Uterus (tissue), 4 donors: ENCODE measurements around the gene NCOA5. TPM values are rescaled to one million over a fixed set of nuclear protein-coding genes. Genes with fewer than 3 reads are reported as not detected.

ENCODE experiments used
- DNase-seq, 2 donors: peaks; one replicate each; pipeline ENCODE4 v3.0.0-alpha.2; 2019 to 2020
- H3K27ac ChIP-seq, 2 donors: fragments of 200-600 bp; sonication (generic); 1 replicate in 1 of 2; 2 replicates in 1 of 2; pipeline ENCODE4 v1.5.1; 2016 to 2018
- H3K27me3 ChIP-seq, 2 donors: fragments of 200-600 bp; sonication (generic); one replicate each; pipeline ENCODE4 v1.5.1; 2018 to 2019; ENCODE audit warnings: control low read depth in 1 of 2
- H3K36me3 ChIP-seq, 2 donors: fragments of 200-600 bp; sonication (generic); one replicate each; pipeline ENCODE4 v1.5.1; 2019; ENCODE audit warnings: control low read depth in 1 of 2
- H3K4me1 ChIP-seq, 2 donors: fragments of 200-600 bp; sonication (generic); one replicate each; pipeline ENCODE4 v1.5.1; 2018 to 2019; ENCODE audit warnings: control low read depth in 1 of 2
- H3K4me3 ChIP-seq, 2 donors: fragments of 200-600 bp; sonication (generic); 1 replicate in 1 of 2; 2 replicates in 1 of 2; pipeline ENCODE4 v1.5.1; 2018 to 2019; ENCODE audit warnings: mild to moderate bottlenecking in 1 of 2
- H3K9me3 ChIP-seq, 2 donors: fragments of 200-600 bp; sonication (generic); one replicate each; pipeline ENCODE4 v1.5.1; 2019; ENCODE audit warnings: control low read depth in 1 of 2
- POLR2A ChIP-seq, 2 donors: fragments of 450-650 bp; IDR thresholded peaks; one replicate each; pipeline ENCODE4 v1.6.1; 2016; ENCODE audit warnings: antibody characterized with exemption in 2 of 2, mild to moderate bottlenecking in 1 of 2, moderate library complexity in 1 of 2
- intact Hi-C: fragments of 100-400 bp; cut with DNase I; formaldehyde crosslinking; loops from one replicate; pipeline ENCODE4 v1.15.1; 2023; ENCODE audit warnings: low total_unique reads
- total RNA-seq, 4 donors: library from RNA; depleted of rRNA in 3 of 4; stranded (reverse); fragments of >200 nt in 3 of 4; gene quantifications; one replicate each; pipeline versions ENCODE4 v1.1.0 to v1.2.4, GENCODE V29; 2014 to 2023
- TF ChIP-seq, protein P1 (sequence below), 4 experiments: fragments of 200-600 bp in 2 of 4; fragments of 450-650 bp in 2 of 4; sonication (generic) in 2 of 4; IDR thresholded peaks; one replicate each; pipeline ENCODE4 v1.5.1; 2016 to 2019; ENCODE audit warnings: antibody characterized with exemption in 4 of 4, mild to moderate bottlenecking in 2 of 4, moderate library complexity in 1 of 4
- donor health status: DM: yes; HTN: yes; CAD: no.

Gene NCOA5
- total RNA-seq, 4 donors from 2014 or later, result 8.2 to 37.8 (median 29.5) TPM

DNA sequence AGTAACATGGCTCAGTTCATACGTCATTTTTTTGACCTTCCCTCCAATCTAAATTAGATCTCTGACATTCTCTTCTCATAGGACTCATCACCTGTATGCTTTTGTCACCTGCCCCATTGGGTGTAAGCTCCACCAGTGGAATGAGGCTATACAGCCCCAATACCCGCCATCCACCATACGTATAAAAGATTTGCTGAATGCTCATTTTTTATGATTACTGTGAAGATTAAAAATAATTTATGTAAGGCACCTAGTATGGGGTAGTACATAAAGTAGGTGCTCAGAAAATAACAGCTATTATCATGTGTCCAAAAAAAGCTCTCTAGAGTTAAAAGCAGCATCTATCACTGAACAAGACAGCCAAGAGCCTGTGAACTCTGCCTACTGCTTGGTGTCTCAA, 24.1 kb downstream of the NCOA5 start:
- Histone ChIP-seq H3K27ac (no peak overlapping the region), H3K9me3 (no peaks in the 10 kb centered on the region), H3K4me1 (no peaks in the 10 kb centered on the region), H3K36me3 (no peaks in the 10 kb centered on the region), H3K27me3 (no peaks in the 10 kb centered on the region), H3K4me3 (no peak overlapping the region)
- no peak for DNase-seq
- TF ChIP-seq, protein P1, sequence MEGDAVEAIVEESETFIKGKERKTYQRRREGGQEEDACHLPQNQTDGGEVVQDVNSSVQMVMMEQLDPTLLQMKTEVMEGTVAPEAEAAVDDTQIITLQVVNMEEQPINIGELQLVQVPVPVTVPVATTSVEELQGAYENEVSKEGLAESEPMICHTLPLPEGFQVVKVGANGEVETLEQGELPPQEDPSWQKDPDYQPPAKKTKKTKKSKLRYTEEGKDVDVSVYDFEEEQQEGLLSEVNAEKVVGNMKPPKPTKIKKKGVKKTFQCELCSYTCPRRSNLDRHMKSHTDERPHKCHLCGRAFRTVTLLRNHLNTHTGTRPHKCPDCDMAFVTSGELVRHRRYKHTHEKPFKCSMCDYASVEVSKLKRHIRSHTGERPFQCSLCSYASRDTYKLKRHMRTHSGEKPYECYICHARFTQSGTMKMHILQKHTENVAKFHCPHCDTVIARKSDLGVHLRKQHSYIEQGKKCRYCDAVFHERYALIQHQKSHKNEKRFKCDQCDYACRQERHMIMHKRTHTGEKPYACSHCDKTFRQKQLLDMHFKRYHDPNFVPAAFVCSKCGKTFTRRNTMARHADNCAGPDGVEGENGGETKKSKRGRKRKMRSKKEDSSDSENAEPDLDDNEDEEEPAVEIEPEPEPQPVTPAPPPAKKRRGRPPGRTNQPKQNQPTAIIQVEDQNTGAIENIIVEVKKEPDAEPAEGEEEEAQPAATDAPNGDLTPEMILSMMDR (IDR thresholded peaks at IDR 0.05), result no peak
- no peak for TF ChIP-seq POLR2A (IDR thresholded peaks at IDR 0.05)
- intact Hi-C loops, result no loop called here

DNA sequence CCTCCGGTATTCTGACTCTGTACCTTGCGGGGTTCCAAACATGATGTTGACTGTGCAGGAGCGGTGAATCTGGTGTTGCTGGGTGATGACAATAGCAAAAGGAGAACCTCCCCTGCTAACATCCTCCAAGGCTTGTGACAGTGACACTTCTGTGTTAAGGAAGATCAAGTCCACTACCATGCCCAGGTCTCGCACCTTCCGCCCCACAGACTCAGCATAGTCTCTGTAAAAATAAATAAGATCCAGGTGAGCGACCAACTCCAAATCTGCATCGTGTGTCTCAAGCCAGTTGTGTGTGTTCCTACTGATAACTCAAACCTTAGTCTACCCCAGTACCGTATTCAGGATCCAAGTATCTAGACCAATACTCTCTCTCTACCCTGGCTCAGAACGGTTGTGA, 24.8 kb downstream of the NCOA5 start:
- Histone ChIP-seq H3K4me3 (no peak overlapping the region), H3K27ac (no peak overlapping the region), H3K9me3 (no peaks in the 10 kb centered on the region), H3K4me1 (no peaks in the 10 kb centered on the region), H3K36me3 (no peaks in the 10 kb centered on the region), H3K27me3 (no peaks in the 10 kb centered on the region)
- intact Hi-C loops, result no loop called here
- no peak for DNase-seq
- no peak for TF ChIP-seq POLR2A (IDR thresholded peaks at IDR 0.05)
- TF ChIP-seq, protein P1 (IDR thresholded peaks at IDR 0.05), result no peak

- Histone ChIP-seq H3K9me3 (no peaks in the 10 kb centered on the region), H3K4me1 (peaks cover 0 to 2% of the 10 kb centered on the region in 2 donors), H3K36me3 (no peaks in the 10 kb centered on the region), H3K27me3 (no peaks in the 10 kb centered on the region), H3K4me3 (no peak overlapping the region), H3K27ac (no peak overlapping the region)
- TF ChIP-seq POLR2A (IDR thresholded peaks at IDR 0.05), result no peak
- TF ChIP-seq, protein P1 (IDR thresholded peaks at IDR 0.05), result no peak
- intact Hi-C loops, result no loop called here
- DNase-seq, result no peak
These were observed 26.1 kb downstream of the NCOA5 start for GRCh38 chr20:46063652-46064054.

GRCh38 chr20:46063151-46063550, 26.6 kb downstream of the NCOA5 start:
- Histone ChIP-seq H3K4me3 (no peak overlapping the region), H3K36me3 (no peaks in the 10 kb centered on the region), H3K27ac (no peak overlapping the region), H3K4me1 (peaks cover 0 to 4% of the 10 kb centered on the region in 2 donors), H3K9me3 (no peaks in the 10 kb centered on the region), H3K27me3 (no peaks in the 10 kb centered on the region)
- DNase-seq, result no peak
- TF ChIP-seq, protein P1 (IDR thresholded peaks at IDR 0.05), result no peak
- TF ChIP-seq POLR2A (IDR thresholded peaks at IDR 0.05), result no peak
- intact Hi-C loops, result no loop called here

GRCh38 chr20:46062621-46063020, 27.1 kb downstream of the NCOA5 start:
- Histone ChIP-seq H3K27ac (no peak overlapping the region), H3K27me3 (peaks cover 0 to 4% of the 10 kb centered on the region in 2 donors), H3K4me1 (peaks cover 0 to 4% of the 10 kb centered on the region in 2 donors), H3K36me3 (no peaks in the 10 kb centered on the region), H3K4me3 (no peak overlapping the region), H3K9me3 (no peaks in the 10 kb centered on the region)
- TF ChIP-seq, protein P1 (IDR thresholded peaks at IDR 0.05), result no peak
- no peak for TF ChIP-seq POLR2A (IDR thresholded peaks at IDR 0.05)
- no peak for DNase-seq
- intact Hi-C loops, result no loop called here
